AG04449 (cell line): ENCODE measurements around the gene ATP6V1G3.

Experiments used
- CTCF ChIA-PET: fragments of 350-600 bp; formaldehyde crosslinking; extraction: SDS; loops from one replicate; lab custom pipeline; 2021; ENCODE audit warnings: antibody characterized with exemption; lab: Yijun Ruan, JAX
- POLR2A ChIA-PET: fragments of 400-600, 350-600 bp; formaldehyde crosslinking; extraction: SDS; loops from one replicate; lab custom pipeline; 2020; ENCODE audit warnings: antibody characterized with exemption, inconsistent platforms; lab: Yijun Ruan, JAX
- DNase-seq: peaks from one replicate; pipeline ENCODE4 v3.0.0-alpha.2; 2010; ENCODE audit warnings: low read depth, low spot score
- H3K4me3 ChIP-seq: 2 replicates; pipeline ENCODE4 v1.5.1; 2011; ENCODE audit warnings: low read depth, mild to moderate bottlenecking, control low read depth, low read length
- CTCF ChIP-seq: IDR thresholded peaks from one replicate; pipeline ENCODE4 v1.5.1; 2011; ENCODE audit warnings: mild to moderate bottlenecking, moderate library complexity, low read length, control low read depth, inconsistent platforms; ENCODE audit not compliant: insufficient read depth; ENCODE audit errors: missing control alignments

The ATP6V1G3 gene

GRCh38 chr1:198538579-198539364 lies 1.7 kb downstream of the ATP6V1G3 start:
- TF ChIP-seq CTCF: no peak
- no peak overlapping the region for H3K4me3 ChIP-seq
- CTCF ChIA-PET: no interaction called here
- POLR2A ChIA-PET: no interaction called here
- no peak for DNase-seq

DNA sequence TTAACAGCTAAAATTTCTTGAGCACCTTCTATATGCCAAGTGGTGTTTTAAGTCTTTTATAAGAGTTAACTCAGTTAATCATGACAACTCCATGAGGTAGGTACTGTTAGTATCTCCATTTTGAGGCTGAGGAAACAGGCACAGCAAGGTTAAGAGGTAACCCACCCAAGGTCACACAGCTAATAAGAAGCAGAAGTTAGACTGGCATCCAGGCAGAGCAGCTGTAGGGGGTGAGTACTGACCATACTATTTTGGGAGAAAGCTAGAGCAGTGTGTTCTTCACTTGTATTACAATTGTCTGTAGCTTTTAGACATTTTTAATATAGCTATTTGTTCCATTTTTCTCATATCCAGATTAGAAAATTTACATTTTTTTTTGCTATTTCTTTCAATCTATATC lies 4.8 kb downstream of the ATP6V1G3 start:
- no peak overlapping the region for H3K4me3 ChIP-seq
- POLR2A ChIA-PET: no interaction called here
- CTCF ChIA-PET: interaction anchor here (0.7 to 1.3 kb wide), 2 partner anchors 14 to 18 kb away, joined by 3 read pairs; no protein-coding TSS in a partner anchor

DNA sequence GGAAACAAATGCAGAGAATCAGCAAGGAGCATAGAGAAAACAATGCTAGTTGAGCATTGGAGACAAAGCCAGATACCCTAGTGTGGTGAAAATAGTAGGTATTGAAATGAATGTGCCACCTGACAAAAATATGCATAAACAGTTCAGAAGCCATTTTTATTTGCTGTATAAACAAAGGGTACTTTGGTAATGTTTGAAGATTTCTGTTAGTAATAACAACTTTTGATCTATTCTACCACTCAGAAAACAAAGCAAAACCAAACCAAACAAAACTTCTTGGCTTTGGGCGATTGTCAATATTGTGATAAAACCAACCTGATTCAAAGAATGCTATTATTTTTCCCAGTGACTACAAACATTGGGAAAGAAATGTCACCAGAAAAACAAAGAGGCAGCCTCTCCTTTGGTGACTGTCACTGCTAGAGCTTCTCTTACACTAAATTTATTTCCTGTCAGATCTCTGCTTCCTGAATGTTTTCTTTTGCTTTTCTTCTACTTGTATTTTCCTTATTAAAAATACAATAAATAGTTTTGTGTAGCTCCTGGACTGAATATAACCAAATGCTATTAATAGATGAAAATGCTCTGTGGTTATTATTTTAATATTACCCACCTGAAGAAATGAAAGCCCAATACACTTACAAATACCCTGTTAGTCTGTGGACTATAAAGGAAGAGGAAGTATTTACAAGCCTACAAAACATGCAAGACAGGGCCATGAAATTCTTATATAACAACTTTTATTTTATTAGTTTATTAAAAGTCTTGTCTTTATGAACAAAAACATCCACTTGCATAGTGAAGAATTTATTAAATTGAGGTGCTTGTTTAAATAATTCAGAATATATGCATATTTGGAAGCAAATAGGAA lies 5.7 kb downstream of the ATP6V1G3 start:
- no peak for TF ChIP-seq CTCF
- no peak for DNase-seq
- no peak overlapping the region for H3K4me3 ChIP-seq
- CTCF ChIA-PET: interaction anchor here (1.3 kb wide), 1 partner anchor 15 kb away, joined by 3 read pairs; no protein-coding TSS in a partner anchor
- POLR2A ChIA-PET: no interaction called here

More for the DNA sequence above, 4.8 kb downstream of the ATP6V1G3 start:
- no peak for DNase-seq
- TF ChIP-seq CTCF: no peak

GRCh38 chr1:198531891-198532290 lies 8.6 kb downstream of the ATP6V1G3 start:
- CTCF ChIA-PET: interaction anchor here (0.9 kb wide), 1 partner anchor 9 kb away, joined by 3 read pairs; the partner anchor contains the start of gene ATP6V1G3
- POLR2A ChIA-PET: no interaction called here
- no peak for TF ChIP-seq CTCF
- DNase-seq: no peak
- no peak overlapping the region for H3K4me3 ChIP-seq

DNA sequence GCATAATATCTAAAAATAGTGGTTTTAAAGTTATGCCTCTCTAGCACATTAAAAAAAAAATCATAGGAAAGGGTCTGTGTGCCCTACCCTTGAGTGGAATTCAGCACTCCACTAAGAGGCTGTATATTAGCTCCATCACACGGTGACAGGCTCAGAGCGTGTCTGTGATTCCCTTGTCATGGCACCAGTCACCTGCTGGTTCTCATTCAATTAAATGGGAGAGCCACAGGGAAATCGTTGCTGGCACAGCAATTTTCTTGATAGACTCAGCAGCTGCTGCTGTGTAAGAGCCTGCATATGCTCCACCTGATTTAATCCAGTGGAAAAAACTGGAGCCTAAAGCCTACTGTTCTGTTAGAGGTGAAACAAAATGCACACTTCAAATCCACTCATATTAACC lies 9.5 kb downstream of the ATP6V1G3 start:
- CTCF ChIA-PET: no interaction called here
- DNase-seq: no peak

More for the DNA sequence above, 9.5 kb downstream of the ATP6V1G3 start:
- TF ChIP-seq CTCF: no peak
- POLR2A ChIA-PET: no interaction called here
- no peak overlapping the region for H3K4me3 ChIP-seq
